GM10266 (cell line): ENCODE measurements around the gene ULK4.

ENCODE experiments used
- DNase-seq: peaks from one replicate; pipeline ENCODE4 v3.0.0; 2012; ENCODE audit errors: extremely low spot score
- TF ChIP-seq, protein P1 (sequence below): IDR thresholded peaks from 2 replicates; pipeline ENCODE4 v1.5.1; 2012; ENCODE audit warnings: mild to moderate bottlenecking, low read depth; ENCODE audit not compliant: control insufficient read depth, insufficient read depth; ENCODE audit errors: missing control alignments

ULK4 gene

DNA sequence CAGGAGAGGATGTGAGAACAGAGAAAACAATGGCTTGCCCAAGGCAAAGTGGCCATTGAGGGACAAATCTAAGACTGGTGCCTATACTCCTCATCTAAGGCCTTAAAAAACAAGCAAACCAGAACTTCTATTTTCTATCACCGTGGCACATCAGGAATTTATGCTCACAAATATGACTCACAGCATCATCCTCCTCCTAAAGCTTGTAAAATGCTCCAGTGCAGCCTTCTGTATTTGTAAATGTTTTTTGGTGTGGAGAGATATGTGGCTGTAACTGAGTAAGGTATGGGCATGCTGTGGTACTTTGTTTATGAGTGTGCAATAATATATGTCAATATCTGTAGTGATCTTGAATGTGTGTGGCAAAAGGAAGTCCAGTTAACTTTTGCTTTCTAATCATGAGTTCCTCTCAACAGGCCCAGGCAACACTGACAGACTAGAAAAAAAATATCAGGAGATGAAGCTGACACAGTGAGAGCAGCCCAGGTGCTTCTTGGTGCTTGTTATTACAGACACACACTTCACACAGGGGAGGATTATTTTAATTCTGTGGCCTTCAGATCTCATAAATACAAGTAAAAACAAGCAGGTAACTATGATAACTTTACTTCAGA is 702.3 kb downstream of the ULK4 start:
- TF ChIP-seq, protein P1, sequence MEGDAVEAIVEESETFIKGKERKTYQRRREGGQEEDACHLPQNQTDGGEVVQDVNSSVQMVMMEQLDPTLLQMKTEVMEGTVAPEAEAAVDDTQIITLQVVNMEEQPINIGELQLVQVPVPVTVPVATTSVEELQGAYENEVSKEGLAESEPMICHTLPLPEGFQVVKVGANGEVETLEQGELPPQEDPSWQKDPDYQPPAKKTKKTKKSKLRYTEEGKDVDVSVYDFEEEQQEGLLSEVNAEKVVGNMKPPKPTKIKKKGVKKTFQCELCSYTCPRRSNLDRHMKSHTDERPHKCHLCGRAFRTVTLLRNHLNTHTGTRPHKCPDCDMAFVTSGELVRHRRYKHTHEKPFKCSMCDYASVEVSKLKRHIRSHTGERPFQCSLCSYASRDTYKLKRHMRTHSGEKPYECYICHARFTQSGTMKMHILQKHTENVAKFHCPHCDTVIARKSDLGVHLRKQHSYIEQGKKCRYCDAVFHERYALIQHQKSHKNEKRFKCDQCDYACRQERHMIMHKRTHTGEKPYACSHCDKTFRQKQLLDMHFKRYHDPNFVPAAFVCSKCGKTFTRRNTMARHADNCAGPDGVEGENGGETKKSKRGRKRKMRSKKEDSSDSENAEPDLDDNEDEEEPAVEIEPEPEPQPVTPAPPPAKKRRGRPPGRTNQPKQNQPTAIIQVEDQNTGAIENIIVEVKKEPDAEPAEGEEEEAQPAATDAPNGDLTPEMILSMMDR: no peak
- DNase-seq: no peak

DNA sequence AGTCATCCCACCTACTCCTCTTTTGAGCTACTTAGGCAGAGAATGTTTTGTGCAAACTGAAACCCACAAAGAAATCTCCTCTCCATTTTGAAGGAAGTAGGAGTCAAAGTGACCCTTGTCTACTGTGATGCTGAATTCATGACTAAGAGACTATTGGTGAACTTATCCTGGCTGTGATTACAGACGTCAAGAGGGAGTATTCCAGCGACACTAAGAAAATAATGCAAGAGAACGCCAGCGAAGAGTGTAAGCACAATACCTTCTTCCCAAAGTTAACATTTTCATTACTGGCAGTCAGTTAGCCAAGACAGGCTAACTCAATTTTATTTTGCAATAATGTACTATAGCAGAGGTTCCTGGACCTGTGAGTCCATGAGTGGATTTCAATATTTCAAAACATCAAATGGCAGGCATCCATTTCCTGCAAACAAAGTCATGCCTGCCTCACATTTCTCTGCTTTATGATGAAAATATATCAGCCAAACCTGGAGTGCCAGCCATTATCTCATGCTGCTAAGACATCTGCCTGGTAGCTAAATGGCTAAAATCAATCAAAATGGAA is 703.6 kb downstream of the ULK4 start:
- no peak for DNase-seq
- TF ChIP-seq, protein P1: no peak

DNA sequence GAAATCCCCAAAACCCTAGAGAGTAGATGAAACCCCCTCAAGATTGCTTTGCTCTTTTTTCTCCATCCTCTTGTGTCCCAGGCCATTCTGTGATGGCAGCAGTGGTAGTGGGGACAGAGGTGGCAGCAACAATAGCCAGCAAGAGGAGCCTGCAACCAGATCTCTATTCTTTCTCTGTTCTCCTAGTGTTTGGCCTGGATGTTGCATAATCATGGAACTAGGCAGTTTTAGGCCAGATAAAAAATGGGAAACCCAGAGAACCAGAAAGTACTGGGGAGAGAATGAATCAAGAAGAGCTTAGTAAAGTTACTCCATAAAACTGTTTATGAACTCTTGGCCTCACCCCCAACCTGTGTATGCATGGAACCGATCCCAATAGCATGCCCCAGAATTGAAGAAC is 710.3 kb downstream of the ULK4 start:
- DNase-seq: no peak

DNA sequence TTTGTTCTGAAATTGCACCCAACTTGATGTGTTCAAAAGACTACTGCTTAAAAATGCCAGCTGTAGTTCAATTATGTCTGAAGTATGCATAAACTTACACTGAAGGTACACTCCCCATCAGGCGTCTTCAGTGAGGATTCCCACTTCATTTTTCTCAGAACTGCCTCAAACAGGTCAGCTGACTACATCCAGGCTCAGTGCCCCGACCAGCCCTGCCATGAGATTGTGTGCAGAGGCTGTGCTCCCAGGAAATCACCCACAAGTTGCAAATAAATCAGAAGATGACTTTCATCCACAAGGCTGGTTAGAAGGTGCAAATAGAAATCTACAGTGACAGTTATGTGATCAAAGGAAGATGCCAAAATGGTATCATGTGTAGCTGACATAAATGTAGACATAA is 711.1 kb downstream of the ULK4 start:
- DNase-seq: no peak
- TF ChIP-seq, protein P1: no peak

More for the DNA sequence above, 710.3 kb downstream of the ULK4 start:
- TF ChIP-seq, protein P1: no peak

DNA sequence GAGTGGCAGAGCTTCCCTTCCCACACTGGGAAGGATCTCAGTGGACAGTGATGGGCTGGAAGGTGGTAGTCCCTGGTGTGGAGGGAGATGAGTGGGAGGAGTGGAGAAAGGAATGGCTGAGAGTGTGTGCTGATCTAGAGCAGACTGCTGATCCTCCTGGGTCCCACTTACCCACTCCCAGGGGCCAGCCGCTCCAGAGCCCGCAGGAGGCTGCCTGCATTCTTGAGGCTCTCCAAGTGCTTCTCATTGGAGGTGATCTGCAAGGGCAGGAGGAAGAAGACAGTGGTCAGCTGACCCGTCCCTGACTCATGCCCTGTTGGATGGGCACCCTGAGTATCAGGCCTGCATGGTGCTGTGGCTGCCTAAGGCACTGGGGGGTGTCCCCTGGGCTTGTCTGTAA is 712.6 kb downstream of the ULK4 start:
- no peak for DNase-seq
- TF ChIP-seq, protein P1: no peak

DNA sequence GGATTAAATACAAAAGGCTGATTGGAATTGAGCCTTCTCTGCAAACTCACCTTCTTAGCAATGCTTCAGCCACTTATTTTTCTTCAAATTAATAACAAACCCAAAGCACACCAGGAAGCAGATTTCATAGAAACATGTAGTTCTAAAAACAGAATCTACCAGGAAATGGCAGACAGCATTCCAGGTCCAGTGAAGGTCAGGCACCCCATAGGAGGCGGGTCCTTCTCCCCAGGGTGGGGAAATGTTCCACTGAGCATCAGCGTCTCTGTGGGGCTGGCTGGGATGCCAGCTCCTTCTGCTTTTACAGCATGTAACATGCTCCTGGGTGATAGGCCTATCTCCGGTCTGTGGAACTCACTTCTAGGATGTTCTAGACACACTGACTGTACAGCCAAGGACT is 713.4 kb downstream of the ULK4 start:
- TF ChIP-seq, protein P1: no peak
- no peak for DNase-seq

DNA sequence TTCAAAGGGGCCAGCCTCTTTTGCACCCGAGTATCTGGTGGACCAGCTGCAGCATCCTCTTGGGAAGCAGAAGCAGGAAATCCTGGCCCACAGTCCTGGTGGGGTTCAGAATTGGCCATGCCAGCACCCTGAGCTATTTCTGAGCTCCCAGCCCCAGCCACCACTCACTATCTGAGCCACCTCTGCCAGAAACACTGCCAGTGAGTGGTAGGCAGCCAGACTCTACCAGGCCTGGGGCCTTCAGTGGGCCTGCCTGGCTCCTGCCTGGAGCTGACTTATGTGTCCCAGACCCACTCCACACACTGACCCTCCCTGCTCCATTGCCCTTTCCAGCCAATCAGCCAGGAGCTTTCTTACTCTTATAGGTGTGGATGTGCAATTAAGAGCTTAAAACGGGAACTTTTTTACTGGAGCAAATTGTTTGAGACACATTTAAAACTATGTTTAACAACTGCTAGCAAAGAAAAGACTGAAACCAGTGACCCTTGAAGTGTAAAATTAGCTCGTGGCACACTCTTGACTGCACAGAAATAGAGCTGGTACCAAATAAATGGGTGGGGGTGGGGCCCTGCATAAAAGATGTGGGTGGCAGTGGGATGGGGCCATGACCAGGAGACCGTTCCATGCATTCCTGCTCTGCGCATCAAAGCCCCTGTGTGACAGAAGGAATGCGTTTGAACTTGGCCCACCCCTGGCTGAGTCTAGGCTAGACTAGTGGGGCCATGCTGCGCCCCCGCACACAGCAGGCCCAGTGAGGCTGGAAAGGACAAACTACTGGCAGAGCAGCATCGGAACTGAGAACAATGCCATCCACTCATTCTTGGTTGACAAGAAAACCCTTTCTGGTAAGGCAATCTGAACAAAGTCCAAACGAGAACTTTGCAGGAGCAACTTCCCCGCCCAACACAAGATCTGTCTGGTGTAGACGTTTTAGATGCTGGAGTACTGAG is 714.6 kb downstream of the ULK4 start:
- TF ChIP-seq, protein P1: no peak
- DNase-seq: no peak
